ENCODE data around the gene ZNF644. TPM values are rescaled to one million over a fixed set of nuclear protein-coding genes. Genes with fewer than 3 reads are reported as not detected.
A peak's percentile ranks its signal among the peaks of the same experiment; 100 is the strongest.
"Not testable (repeated sequence)": the region's sequence is repeated elsewhere in the genome, so short reads cannot be mapped to it uniquely, and the experiment has no call there.

The ZNF644 gene
- total RNA-seq, 1 experiment from 2014 or later = 39.6 TPM

DNA sequence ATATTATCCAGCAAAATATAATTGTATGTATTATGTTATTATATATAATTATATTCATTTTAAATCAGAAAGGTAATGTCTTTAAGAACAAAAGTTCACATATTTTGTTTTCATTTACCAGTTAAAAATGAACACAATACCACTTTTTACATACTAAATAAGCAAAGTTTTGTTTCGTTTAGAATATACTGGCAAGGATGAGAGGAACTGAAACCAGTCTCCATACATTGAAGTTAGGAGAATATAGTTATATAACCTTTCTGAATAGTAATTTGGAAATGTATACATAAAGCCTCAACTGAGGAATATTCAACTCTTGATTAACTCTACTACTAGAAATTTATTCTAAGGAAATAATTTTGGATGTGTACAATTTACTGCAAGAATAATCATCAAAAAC lies 110.5 kb downstream of the ZNF644 start:
- no TSS peak for BruUV-seq (replicated peaks)
- no peak overlapping the region for H3K9ac ChIP-seq (ENCODE audit: low read length)
- H3K27ac ChIP-seq (ENCODE audit: low read length) = no peak overlapping the region
- H3K36me3 ChIP-seq (ENCODE audit: low read depth, low read length) = peaks cover 9% of the 10 kb centered on the region; the same call in 1 of the 2 replicates
- no peak for DNase-seq
- no peaks in the 10 kb centered on the region for H3K9me3 ChIP-seq (ENCODE audit: low read length)
- no peak for TF ChIP-seq EZH2phosphoT487 (IDR thresholded peaks at IDR 0.05; ENCODE audit: borderline replicate concordance, low read length)
- no peak for TF ChIP-seq CTCF (conservative IDR thresholded peaks at IDR 0.05; ENCODE audit: low read depth, low read length)
- TF ChIP-seq EZH2 (IDR thresholded peaks at IDR 0.05; ENCODE audit: low read length, unreplicated experiment) = no peak
- CTCF ChIA-PET = no interaction called here
- POLR2A ChIA-PET (ENCODE audit: unreplicated experiment) = no interaction called here
- no peaks in the 10 kb centered on the region for H3K9me2 ChIP-seq (replicated peaks; ENCODE audit: low read length)
- no peak overlapping the region for H2AFZ ChIP-seq (ENCODE audit: low read length)
- intact Hi-C loops (cut with micrococcal nuclease) = no loop called here
- H3K4me3 ChIP-seq (ENCODE audit: low read length) = no peak overlapping the region
- no peaks in the 10 kb centered on the region for H4K20me1 ChIP-seq (ENCODE audit: low read length)
- no peak for ATAC-seq
- H3K4me2 ChIP-seq (ENCODE audit: low read length) = no peak overlapping the region
- no peaks in the 10 kb centered on the region for H3K79me2 ChIP-seq (ENCODE audit: low read length)
- no peaks in the 10 kb centered on the region for H3K4me1 ChIP-seq (ENCODE audit: insufficient read depth, low read length)
- H3K27me3 ChIP-seq (ENCODE audit: low read length) = no peaks in the 10 kb centered on the region
- H3F3A ChIP-seq (ENCODE audit: low read length, unreplicated experiment) = no peaks in the 10 kb centered on the region

DNA sequence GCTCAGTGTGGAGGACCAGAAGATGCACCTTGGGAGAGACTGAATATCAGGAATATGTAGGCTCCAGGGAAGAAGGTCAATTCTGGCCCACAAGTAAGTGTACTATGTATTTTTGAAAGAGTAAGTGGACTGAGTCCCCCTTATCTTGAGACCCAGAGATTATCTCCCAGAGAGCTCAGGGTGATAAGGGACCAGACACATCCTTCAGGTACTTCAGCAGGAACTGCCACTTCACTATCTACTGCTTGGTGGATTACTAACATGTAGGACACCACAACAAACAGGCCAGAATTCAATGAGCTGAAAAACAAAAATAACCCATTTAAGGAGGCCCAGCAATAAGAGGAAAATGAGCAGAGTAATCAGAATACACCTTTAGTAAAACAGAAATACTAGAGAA lies 119.2 kb downstream of the ZNF644 start:
- no peak overlapping the region for H3K27ac ChIP-seq (ENCODE audit: low read length)
- TF ChIP-seq CTCF (conservative IDR thresholded peaks at IDR 0.05; ENCODE audit: low read depth, low read length) = no peak
- no peak for TF ChIP-seq EZH2 (IDR thresholded peaks at IDR 0.05; ENCODE audit: low read length, unreplicated experiment)
- no peak for TF ChIP-seq EZH2phosphoT487 (IDR thresholded peaks at IDR 0.05; ENCODE audit: borderline replicate concordance, low read length)
- no peaks in the 10 kb centered on the region for H4K20me1 ChIP-seq (ENCODE audit: low read length)
- intact Hi-C loops (cut with micrococcal nuclease) = no loop called here
- peaks cover 17% of the 10 kb centered on the region for H3K36me3 ChIP-seq (ENCODE audit: low read depth, low read length)
- no peaks in the 10 kb centered on the region for H3K9me3 ChIP-seq (ENCODE audit: low read length)
- H3F3A ChIP-seq (ENCODE audit: low read length, unreplicated experiment) = no peaks in the 10 kb centered on the region
- H3K4me3 ChIP-seq (ENCODE audit: low read length) = no peak overlapping the region
- no peaks in the 10 kb centered on the region for H3K27me3 ChIP-seq (ENCODE audit: low read length)
- BruUV-seq (replicated peaks) = no TSS peak
- no peaks in the 10 kb centered on the region for H3K4me1 ChIP-seq (ENCODE audit: insufficient read depth, low read length)
- CTCF ChIA-PET = no interaction called here
- H3K9ac ChIP-seq (ENCODE audit: low read length) = no peak overlapping the region
- no peak overlapping the region for H3K4me2 ChIP-seq (ENCODE audit: low read length)
- ATAC-seq (no peak), DNase-seq (no peak)
- no peak overlapping the region for H2AFZ ChIP-seq (ENCODE audit: low read length)
- 0 out of 2 replicates have a peak, but pooled peaks cover 3% of the 10 kb centered on the region for H3K79me2 ChIP-seq (ENCODE audit: low read length)
- no peaks in the 10 kb centered on the region for H3K9me2 ChIP-seq (replicated peaks; ENCODE audit: low read length)
- POLR2A ChIA-PET (ENCODE audit: unreplicated experiment) = no interaction called here

GRCh38 chr1:90899263-90899662 lies 122.6 kb downstream of the ZNF644 start:
- Histone ChIP-seq H3K9me2 (replicated peaks; ENCODE audit: low read length) (no peaks in the 10 kb centered on the region), H3F3A (ENCODE audit: low read length, unreplicated experiment) (no peaks in the 10 kb centered on the region), H3K27me3 (ENCODE audit: low read length) (no peaks in the 10 kb centered on the region), H3K9ac (ENCODE audit: low read length) (no peak overlapping the region), H3K9me3 (ENCODE audit: low read length) (no peaks in the 10 kb centered on the region), H3K27ac (ENCODE audit: low read length) (no peak overlapping the region), H3K79me2 (ENCODE audit: low read length) (no peaks in the 10 kb centered on the region), H3K4me3 (ENCODE audit: low read length) (no peak overlapping the region), H3K4me2 (ENCODE audit: low read length) (no peak overlapping the region), H3K36me3 (ENCODE audit: low read depth, low read length) (peaks cover 17% of the 10 kb centered on the region), H3K4me1 (ENCODE audit: insufficient read depth, low read length) (no peaks in the 10 kb centered on the region), H2AFZ (ENCODE audit: low read length) (no peak overlapping the region), H4K20me1 (ENCODE audit: low read length) (no peaks in the 10 kb centered on the region)
- no TSS peak for BruUV-seq (replicated peaks)
- intact Hi-C loops (cut with micrococcal nuclease) = no loop called here
- TF ChIP-seq EZH2 (IDR thresholded peaks at IDR 0.05; ENCODE audit: low read length, unreplicated experiment) (no peak), EZH2phosphoT487 (IDR thresholded peaks at IDR 0.05; ENCODE audit: borderline replicate concordance, low read length) (no peak), CTCF (conservative IDR thresholded peaks at IDR 0.05; ENCODE audit: low read depth, low read length) (no peak)
- ATAC-seq = no peak
- CTCF ChIA-PET = no interaction called here
- POLR2A ChIA-PET (ENCODE audit: unreplicated experiment) = no interaction called here
- no peak for DNase-seq

DNA sequence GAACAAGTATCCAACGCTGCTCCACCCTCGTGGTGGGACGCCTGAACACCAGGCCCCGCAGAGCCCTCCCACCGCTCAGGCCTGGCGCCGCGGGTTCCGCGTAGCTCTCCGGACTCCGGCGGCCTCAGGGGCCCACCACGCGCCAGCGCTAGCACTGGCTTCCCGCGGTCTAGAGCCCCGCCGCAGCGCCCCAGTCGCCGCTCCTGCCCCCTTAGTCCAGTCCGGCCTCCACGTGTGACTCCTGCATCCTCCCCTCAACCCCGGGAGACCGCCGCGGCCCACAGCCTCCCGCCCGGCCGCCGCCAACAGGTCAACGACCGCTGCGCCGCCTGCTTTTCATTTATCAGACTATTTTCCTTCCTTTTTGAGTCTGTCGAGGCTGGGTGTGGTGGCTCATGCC lies 128.2 kb downstream of the ZNF644 start:
- 0 out of 2 replicates have a peak, but pooled peaks have one; percentile 15 for ATAC-seq
- H3K9me2 ChIP-seq (replicated peaks; ENCODE audit: low read length); H2AFZ ChIP-seq (ENCODE audit: low read length); H3K9ac ChIP-seq (ENCODE audit: low read length); DNase-seq; CTCF ChIA-PET; intact Hi-C loops (cut with micrococcal nuclease); H3F3A ChIP-seq (ENCODE audit: low read length, unreplicated experiment); H3K9me3 ChIP-seq (ENCODE audit: low read length); H3K36me3 ChIP-seq (ENCODE audit: low read depth, low read length); H3K79me2 ChIP-seq (ENCODE audit: low read length); H3K4me2 ChIP-seq (ENCODE audit: low read length); H3K4me3 ChIP-seq (ENCODE audit: low read length); H4K20me1 ChIP-seq (ENCODE audit: low read length); H3K4me1 ChIP-seq (ENCODE audit: insufficient read depth, low read length); POLR2A ChIA-PET (ENCODE audit: unreplicated experiment); BruUV-seq (replicated peaks); H3K27ac ChIP-seq (ENCODE audit: low read length); H3K27me3 ChIP-seq (ENCODE audit: low read length): not testable (repeated sequence)

DNA sequence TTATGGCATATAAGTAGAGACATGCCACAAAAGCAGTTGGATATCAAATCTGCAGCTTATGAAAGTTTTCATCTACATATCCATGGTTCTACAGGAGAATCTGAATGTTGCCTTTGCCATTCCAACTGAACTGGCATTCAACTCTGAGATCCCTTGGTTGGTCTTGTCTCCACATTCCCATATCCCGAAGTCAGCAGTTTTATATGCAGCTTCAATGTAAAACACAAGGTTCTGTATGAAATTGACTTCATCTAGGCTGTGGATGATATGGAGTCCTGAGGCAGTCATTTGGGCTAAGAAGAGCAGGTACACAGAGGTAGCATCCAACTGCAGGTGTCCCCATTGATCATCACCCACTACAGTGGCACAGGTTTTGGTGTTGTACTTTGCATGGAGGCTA lies 129.0 kb downstream of the ZNF644 start:
- H3K9me2 ChIP-seq (replicated peaks; ENCODE audit: low read length); DNase-seq; BruUV-seq (replicated peaks); H2AFZ ChIP-seq (ENCODE audit: low read length); H3F3A ChIP-seq (ENCODE audit: low read length, unreplicated experiment); H3K79me2 ChIP-seq (ENCODE audit: low read length); ATAC-seq; H3K27me3 ChIP-seq (ENCODE audit: low read length); H3K36me3 ChIP-seq (ENCODE audit: low read depth, low read length); H3K4me1 ChIP-seq (ENCODE audit: insufficient read depth, low read length); intact Hi-C loops (cut with micrococcal nuclease); H4K20me1 ChIP-seq (ENCODE audit: low read length); H3K27ac ChIP-seq (ENCODE audit: low read length); H3K9me3 ChIP-seq (ENCODE audit: low read length); H3K9ac ChIP-seq (ENCODE audit: low read length); H3K4me3 ChIP-seq (ENCODE audit: low read length); H3K4me2 ChIP-seq (ENCODE audit: low read length); CTCF ChIA-PET; POLR2A ChIA-PET (ENCODE audit: unreplicated experiment): not testable (repeated sequence)

Measured in PC-3 (cell line).